ENCODE results near the gene NDC1.
A peak's percentile ranks its signal among the peaks of the same experiment; 100 is the strongest.

DNA sequence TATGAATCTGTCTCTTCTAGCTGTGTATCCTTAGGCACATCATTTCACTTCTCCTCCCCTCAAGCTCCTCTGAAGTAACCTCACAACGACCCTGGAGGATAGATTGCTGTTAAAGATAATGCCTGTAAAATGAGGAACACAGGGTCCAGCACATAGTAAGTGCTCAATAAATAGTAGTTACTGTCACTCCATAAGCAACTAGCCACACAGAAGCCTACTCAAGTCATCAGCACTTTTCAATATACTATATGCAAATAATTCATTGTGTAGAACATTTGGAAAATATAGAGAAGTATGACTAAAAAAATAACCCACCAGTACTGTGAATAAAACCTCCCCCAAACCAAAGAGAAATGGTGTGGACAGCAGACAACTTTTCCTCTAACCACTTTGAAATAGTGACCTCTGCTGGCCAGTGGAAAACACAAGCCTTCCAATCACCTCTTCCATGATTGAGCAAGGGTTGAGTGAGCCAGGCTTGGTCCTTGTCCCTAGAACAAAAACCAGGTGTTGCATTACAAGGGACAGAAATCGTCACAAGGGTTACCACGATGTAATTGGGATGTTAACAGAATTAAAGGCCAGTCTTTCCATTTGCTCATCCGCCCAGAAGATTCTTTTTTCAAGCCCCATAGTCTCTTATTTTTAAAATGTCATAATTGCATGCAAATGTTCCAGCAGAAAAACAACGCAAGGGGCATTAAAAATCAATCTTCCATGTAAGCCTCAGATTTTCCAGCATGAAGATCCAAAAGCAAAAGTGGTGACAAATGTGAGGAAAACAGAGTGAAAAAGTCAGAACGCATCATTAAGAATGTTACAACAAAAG is 83.4 kb downstream of the NDC1 start:
- TF ChIP-seq, protein P1, sequence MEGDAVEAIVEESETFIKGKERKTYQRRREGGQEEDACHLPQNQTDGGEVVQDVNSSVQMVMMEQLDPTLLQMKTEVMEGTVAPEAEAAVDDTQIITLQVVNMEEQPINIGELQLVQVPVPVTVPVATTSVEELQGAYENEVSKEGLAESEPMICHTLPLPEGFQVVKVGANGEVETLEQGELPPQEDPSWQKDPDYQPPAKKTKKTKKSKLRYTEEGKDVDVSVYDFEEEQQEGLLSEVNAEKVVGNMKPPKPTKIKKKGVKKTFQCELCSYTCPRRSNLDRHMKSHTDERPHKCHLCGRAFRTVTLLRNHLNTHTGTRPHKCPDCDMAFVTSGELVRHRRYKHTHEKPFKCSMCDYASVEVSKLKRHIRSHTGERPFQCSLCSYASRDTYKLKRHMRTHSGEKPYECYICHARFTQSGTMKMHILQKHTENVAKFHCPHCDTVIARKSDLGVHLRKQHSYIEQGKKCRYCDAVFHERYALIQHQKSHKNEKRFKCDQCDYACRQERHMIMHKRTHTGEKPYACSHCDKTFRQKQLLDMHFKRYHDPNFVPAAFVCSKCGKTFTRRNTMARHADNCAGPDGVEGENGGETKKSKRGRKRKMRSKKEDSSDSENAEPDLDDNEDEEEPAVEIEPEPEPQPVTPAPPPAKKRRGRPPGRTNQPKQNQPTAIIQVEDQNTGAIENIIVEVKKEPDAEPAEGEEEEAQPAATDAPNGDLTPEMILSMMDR (IDR thresholded peaks at IDR 0.05): peak; percentile 82
- TF ChIP-seq EZH2 (IDR thresholded peaks at IDR 0.05): no peak
- TF ChIP-seq EZH2phosphoT487 (IDR thresholded peaks at IDR 0.05): no peak
